Brain microvascular endothelial cell (primary cell): ENCODE data around the gene QRFP.

Experiments
- DNase-seq: peaks from one replicate; pipeline ENCODE4 v3.0.0-alpha.2; 2020
- H3K27ac ChIP-seq: fragments of 250-450 bp; sonication (Bioruptor Pico); 2 replicates; pipeline ENCODE4 v1.5.1; 2020; ENCODE audit warnings: mild to moderate bottlenecking, moderate library complexity
- H3K27me3 ChIP-seq: fragments of 250-450 bp; sonication (Bioruptor Pico); replicated peaks from 2 replicates; pipeline ENCODE4 v1.5.1; 2020; ENCODE audit warnings: mild to moderate bottlenecking
- H3K36me3 ChIP-seq: fragments of 250-450 bp; sonication (Bioruptor Pico); replicated peaks from 2 replicates; pipeline ENCODE4 v1.5.1; 2020; ENCODE audit warnings: mild to moderate bottlenecking
- H3K4me3 ChIP-seq: 2 replicates; pipeline ENCODE4 v1.5.1; 2011; ENCODE audit warnings: low read depth, mild to moderate bottlenecking, control low read depth, low read length, moderate library complexity
- in situ Hi-C: cut with HindIII; loops from 2 replicates; pipeline ENCODE4 v1.10.0; 2017; ENCODE audit warnings: low sequenced_read_pairs, low pct_ligation_motif_present
- TF ChIP-seq, protein P1 (sequence below): IDR thresholded peaks from 2 replicates; pipeline ENCODE4 v1.5.1; 2011; ENCODE audit warnings: low read depth, mild to moderate bottlenecking, moderate library complexity, low read length, control low read depth, inconsistent platforms; ENCODE audit errors: missing control alignments

Gene QRFP

DNA sequence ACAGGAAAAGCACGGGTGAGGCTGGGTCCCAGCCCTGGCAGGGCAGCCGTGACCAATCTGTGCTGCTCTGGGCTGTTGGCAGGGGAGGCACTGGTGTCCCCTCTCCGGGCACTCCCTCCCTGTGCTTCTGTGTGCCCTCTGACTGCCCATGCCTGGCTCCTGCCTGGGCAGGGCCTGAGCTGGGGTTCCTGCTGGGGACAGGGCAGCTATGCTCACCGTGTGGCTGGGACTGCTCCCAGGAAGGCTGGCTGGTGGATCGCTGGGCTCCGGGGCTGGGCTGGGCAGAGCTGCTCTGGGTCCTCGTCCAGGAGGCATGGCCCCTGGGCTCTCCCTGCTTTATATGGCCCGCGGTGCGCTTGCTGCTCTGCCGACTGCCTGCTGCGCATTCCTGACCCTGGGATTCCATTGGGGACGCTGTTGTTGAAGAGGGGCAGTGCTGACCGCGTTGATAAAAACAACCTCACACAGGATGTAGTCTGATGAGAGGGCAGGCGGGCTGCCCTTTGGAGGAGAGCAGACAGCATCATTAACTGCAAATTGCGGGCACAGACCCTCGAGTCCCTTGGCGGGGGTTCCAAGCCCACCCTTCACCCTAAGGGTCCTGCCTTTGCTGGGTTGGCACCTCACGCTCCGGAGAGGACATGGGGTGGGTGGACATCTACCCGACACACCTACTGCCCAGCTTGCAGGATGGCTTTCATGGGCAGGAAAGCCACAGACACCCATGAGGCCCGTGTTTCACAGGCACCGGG is 955 bp downstream of the QRFP start:
- in situ Hi-C loops = no loop called here
- TF ChIP-seq, protein P1, sequence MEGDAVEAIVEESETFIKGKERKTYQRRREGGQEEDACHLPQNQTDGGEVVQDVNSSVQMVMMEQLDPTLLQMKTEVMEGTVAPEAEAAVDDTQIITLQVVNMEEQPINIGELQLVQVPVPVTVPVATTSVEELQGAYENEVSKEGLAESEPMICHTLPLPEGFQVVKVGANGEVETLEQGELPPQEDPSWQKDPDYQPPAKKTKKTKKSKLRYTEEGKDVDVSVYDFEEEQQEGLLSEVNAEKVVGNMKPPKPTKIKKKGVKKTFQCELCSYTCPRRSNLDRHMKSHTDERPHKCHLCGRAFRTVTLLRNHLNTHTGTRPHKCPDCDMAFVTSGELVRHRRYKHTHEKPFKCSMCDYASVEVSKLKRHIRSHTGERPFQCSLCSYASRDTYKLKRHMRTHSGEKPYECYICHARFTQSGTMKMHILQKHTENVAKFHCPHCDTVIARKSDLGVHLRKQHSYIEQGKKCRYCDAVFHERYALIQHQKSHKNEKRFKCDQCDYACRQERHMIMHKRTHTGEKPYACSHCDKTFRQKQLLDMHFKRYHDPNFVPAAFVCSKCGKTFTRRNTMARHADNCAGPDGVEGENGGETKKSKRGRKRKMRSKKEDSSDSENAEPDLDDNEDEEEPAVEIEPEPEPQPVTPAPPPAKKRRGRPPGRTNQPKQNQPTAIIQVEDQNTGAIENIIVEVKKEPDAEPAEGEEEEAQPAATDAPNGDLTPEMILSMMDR = no peak
- Histone ChIP-seq H3K27ac (peak overlapping the region; percentile 7), H3K4me3 (no peak overlapping the region), H3K36me3 (peaks cover 38% of the 10 kb centered on the region), H3K27me3 (peaks cover 44% of the 10 kb centered on the region)
- peak; percentile 7 for DNase-seq

DNA sequence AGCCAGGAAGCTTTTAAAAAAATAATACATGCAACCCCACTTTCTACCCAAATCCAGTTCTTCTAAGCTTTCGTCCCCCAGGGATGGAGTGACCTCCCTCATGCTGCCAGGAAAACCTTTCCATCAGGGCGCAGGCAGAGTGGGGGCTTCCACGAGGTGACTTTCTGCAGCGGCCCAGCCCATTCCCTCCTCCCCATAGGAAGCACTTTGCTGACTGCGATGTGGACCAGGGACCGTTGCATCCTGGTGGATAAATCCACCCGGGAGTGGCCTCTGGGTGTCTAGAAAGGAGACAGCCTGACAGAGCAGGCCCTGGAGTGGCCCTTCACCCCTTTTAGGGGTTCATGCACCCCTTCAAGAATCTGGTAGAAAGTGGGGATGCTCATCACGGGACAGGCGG is 1.6 kb downstream of the QRFP start:
- DNase-seq = no peak
- peaks cover 44% of the 10 kb centered on the region for H3K36me3 ChIP-seq
- no peak overlapping the region for H3K4me3 ChIP-seq
- in situ Hi-C loops = no loop called here
- peaks cover 38% of the 10 kb centered on the region for H3K27me3 ChIP-seq
- peak overlapping the region; percentile 7 for H3K27ac ChIP-seq
- TF ChIP-seq, protein P1 = no peak

DNA sequence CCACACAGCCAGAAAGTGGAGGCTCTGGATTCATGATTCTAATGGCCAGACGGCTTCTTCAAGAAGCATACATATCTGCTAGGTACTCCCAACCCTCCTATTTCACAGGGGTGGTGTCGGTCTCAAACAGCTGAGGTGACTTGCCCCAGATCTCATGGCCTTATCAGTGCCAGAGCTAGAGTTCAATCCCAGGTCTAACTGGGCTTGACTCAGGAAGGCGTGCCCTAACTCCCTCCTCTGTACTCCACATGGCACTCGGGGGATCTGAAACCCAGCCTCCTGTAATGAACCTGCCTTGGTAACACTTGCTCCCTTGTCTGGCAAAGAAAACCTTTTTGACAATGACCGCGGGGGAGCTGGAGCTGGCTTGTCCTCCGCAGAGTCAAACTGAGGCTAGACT is 2.1 kb downstream of the QRFP start:
- no peak overlapping the region for H3K27ac ChIP-seq
- H3K27me3 ChIP-seq = peaks cover 33% of the 10 kb centered on the region
- in situ Hi-C loops = no loop called here
- TF ChIP-seq, protein P1 = no peak
- H3K4me3 ChIP-seq = no peak overlapping the region
- DNase-seq = no peak
- H3K36me3 ChIP-seq = peaks cover 48% of the 10 kb centered on the region

DNA sequence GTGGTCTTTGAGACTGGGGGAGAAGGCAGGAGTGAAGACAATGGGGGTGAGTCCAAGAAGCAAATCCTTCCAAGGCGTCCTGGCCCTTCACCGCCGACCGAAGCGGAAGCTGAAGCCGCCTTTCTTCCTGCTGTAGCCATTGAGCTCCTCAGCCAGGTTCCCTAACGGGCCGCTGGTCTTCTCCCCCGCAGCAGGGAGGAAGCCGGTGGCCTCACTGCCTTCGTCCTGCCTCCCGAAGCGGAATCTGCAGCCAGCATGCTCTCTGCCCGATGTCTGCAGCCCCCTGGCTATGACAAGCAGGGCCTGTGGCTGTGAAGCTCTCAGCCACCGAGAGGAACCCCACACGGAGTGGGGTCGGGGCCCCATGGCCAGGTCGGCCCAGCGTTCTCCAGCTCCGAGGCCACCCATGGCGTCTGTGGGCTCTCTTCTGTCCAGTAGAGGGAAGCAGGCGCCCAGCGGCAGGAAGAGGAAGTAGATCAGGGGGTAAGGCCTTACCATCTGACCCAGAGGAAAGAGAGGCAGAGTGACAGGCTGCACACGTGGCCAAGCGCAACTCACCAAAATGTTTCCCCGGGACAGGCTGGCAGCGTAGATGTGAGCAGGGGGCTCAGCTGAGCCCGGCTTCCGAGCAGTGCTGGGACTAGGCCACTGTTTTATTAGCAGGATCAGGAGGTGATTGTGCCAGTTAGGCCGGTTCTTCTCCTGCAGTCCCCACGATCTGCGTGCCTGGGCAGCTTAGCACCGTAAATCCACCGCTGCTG is 3.1 kb downstream of the QRFP start:
- Histone ChIP-seq H3K27me3 (peaks cover 27% of the 10 kb centered on the region), H3K36me3 (peaks cover 57% of the 10 kb centered on the region), H3K27ac (no peak overlapping the region), H3K4me3 (no peak overlapping the region)
- TF ChIP-seq, protein P1 = peak; percentile 72
- no peak for DNase-seq
- in situ Hi-C loops = no loop called here

DNA sequence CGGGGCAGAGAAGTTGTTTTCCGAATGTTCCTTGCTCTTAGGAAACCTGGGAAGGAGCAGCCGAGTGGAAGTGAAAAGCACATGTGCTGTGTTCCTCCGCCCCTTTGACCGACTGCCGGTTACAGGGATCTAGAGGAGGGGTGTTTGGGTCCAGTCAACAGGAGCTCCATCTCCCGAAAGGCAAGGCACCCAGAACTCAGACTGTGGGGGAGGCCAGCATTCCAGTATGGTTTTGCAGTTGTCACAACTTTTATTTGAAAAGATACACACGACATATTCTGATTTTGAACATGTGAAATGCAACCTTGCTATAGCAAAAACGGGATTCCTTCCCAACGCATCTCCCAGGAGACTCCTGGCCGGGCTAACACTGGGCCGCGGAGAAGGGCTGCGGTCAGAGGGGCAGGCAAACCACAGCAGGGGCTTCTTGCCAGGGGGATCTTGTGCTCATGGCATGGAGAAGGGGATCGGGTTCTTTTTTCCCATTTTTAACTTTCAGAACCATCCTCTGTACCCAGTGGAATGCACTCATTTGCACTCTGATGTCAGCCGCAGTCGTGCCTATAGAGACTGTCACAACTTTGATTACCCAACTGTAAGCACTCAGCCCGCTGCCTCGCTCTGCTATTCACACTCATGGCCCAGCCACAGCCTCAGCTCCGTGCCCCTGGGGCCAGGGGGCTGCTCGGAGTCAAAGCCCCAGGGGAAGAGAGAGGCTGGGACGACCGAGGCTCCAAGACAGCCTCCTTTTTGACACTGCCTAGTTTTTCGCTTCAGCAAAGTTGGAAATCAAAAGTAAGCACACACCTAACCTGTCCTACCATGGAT is 3.9 kb downstream of the QRFP start:
- no peak overlapping the region for H3K27ac ChIP-seq
- H3K4me3 ChIP-seq = no peak overlapping the region
- peaks cover 22% of the 10 kb centered on the region for H3K27me3 ChIP-seq
- H3K36me3 ChIP-seq = peaks cover 65% of the 10 kb centered on the region
- in situ Hi-C loops = no loop called here
- TF ChIP-seq, protein P1 = no peak
- no peak for DNase-seq
